H1 (cell line): ENCODE data around the gene COPS7A. TPM values are rescaled to one million over a fixed set of nuclear protein-coding genes. Genes with fewer than 3 reads are reported as not detected.

Experiments used
- CTCF ChIA-PET: fragments of 300-600 bp; sonication (Branson Sonifier 250); formaldehyde crosslinking; loops from one replicate; lab custom pipeline; 2021; ENCODE audit not compliant: partially characterized antibody; lab: Charles Lee
- POLR2A ChIA-PET: fragments of 300-600 bp; sonication (Branson Sonifier 250); formaldehyde crosslinking; loops from one replicate; lab custom pipeline; 2021; ENCODE audit warnings: inconsistent platforms; ENCODE audit not compliant: partially characterized antibody; lab: Charles Lee
- DNase-seq, 2 experiments: peaks; one replicate each; pipeline versions ENCODE4 v3.0.0 to v3.0.0-alpha.2; 2010 to 2022; ENCODE audit warnings: low spot score in 2 of 2, low read depth in 1 of 2, mixed read lengths in 1 of 2
- FAIRE-seq: peaks from 2 replicates; lab custom pipeline; 2011; peaks lifted over from hg19 to GRCh38; lab: Jason Lieb, UNC
- H2AFZ ChIP-seq: 2 replicates; pipeline ENCODE4 v1.8.1; 2012; ENCODE audit warnings: low read length, inconsistent platforms
- H2AK5ac ChIP-seq: 2 replicates; pipeline ENCODE4 v1.6.1; 2013; ENCODE audit warnings: low read depth, low read length
- H2BK120ac ChIP-seq: replicated peaks from 2 replicates; pipeline ENCODE3; 2013; ENCODE audit warnings: low read depth, low read length, inconsistent platforms
- H2BK12ac ChIP-seq: 2 replicates; pipeline ENCODE4 v1.6.1; 2013; ENCODE audit warnings: low read depth, low read length
- H2BK15ac ChIP-seq: 2 replicates; pipeline ENCODE4 v1.6.1; 2013; ENCODE audit warnings: low read length
- H2BK20ac ChIP-seq: 2 replicates; pipeline ENCODE4 v1.6.1; 2013; ENCODE audit warnings: low read length
- H2BK5ac ChIP-seq: 2 replicates; pipeline ENCODE4 v1.6.1; 2013; ENCODE audit warnings: low read depth, low read length
- H3K14ac ChIP-seq: 2 replicates; pipeline ENCODE4 v1.6.1; 2013; ENCODE audit warnings: inconsistent platforms; ENCODE audit not compliant: insufficient read length
- H3K18ac ChIP-seq: 2 replicates; pipeline ENCODE4 v1.6.1; 2013; ENCODE audit warnings: low read length; ENCODE audit errors: extremely low read depth
- H3K23ac ChIP-seq: 2 replicates; pipeline ENCODE4 v1.6.1; 2013; ENCODE audit warnings: inconsistent platforms; ENCODE audit not compliant: insufficient read length
- H3K23me2 ChIP-seq: 2 replicates; pipeline ENCODE4 v1.6.1; 2013; ENCODE audit warnings: low read depth, low read length
- H3K27ac ChIP-seq: 2 replicates; pipeline ENCODE4 v1.6.1; 2011; ENCODE audit warnings: low read depth, low read length, inconsistent platforms
- H3K27me3 ChIP-seq, 4 experiments: replicated peaks in 1 of 4; 1 replicate in 1 of 4; 2 replicates in 3 of 4; pipeline versions ENCODE4 v1.6.1 to v1.8.1; 2011 to 2013; ENCODE audit warnings: low read length in 3 of 4, mild to moderate bottlenecking in 3 of 4, inconsistent platforms in 2 of 4, mixed read lengths in 2 of 4, moderate library complexity in 1 of 4; ENCODE audit not compliant: control insufficient read depth in 3 of 4, insufficient read depth in 3 of 4; ENCODE audit errors: extremely low read depth in 1 of 4
- H3K36me3 ChIP-seq, 4 experiments: 2 replicates each; pipeline versions ENCODE4 v1.6.1 to v1.8.1; 2011 to 2013; ENCODE audit warnings: mild to moderate bottlenecking in 4 of 4, low read length in 3 of 4, moderate library complexity in 2 of 4, control low read depth in 1 of 4, inconsistent platforms in 1 of 4; ENCODE audit not compliant: insufficient read depth in 4 of 4, control insufficient read depth in 2 of 4
- H3K4ac ChIP-seq: replicated peaks from 2 replicates; pipeline ENCODE3; 2013; ENCODE audit warnings: low read length, low read depth, mixed read lengths, inconsistent platforms; ENCODE audit not compliant: insufficient read length
- H3K4me1 ChIP-seq, 4 experiments: replicated peaks in 1 of 4; 1 replicate in 1 of 4; 2 replicates in 3 of 4; pipeline versions ENCODE4 v1.6.1 to v1.8.1; 2011 to 2013; ENCODE audit warnings: low read length in 3 of 4, inconsistent platforms in 2 of 4, mixed read lengths in 1 of 4; ENCODE audit not compliant: insufficient read depth in 4 of 4, control insufficient read depth in 3 of 4
- H3K4me2 ChIP-seq, 2 experiments: 2 replicates each; pipeline versions ENCODE4 v1.6.1 to v1.8.1; 2011 to 2013; ENCODE audit warnings: low read depth in 2 of 2, low read length in 2 of 2, control low read depth in 1 of 2, inconsistent platforms in 1 of 2, mild to moderate bottlenecking in 1 of 2; ENCODE audit not compliant: insufficient read depth in 1 of 2
- H3K4me3 ChIP-seq, 4 experiments: fragments of 200-600, 300-600 bp in 1 of 4; sonication (generic), shearing (Covaris generic), sonication (Bioruptor Twin) in 1 of 4; 2 replicates each; pipeline versions ENCODE4 v1.5.1 to v1.8.1; 2011 to 2016; ENCODE audit warnings: low read length in 4 of 4, low read depth in 3 of 4, control low read depth in 2 of 4, inconsistent platforms in 2 of 4, mild to moderate bottlenecking in 2 of 4, mixed read lengths in 1 of 4, moderate library complexity in 1 of 4; ENCODE audit not compliant: insufficient read depth in 2 of 4; ENCODE audit errors: extremely low read depth in 1 of 4
- H3K56ac ChIP-seq: replicated peaks from 2 replicates; pipeline ENCODE3; 2013; ENCODE audit warnings: low read depth, mild to moderate bottlenecking, mixed read lengths, low read length, inconsistent platforms; ENCODE audit not compliant: insufficient read length
- H3K79me1 ChIP-seq: 2 replicates; pipeline ENCODE4 v1.6.1; 2013; ENCODE audit warnings: low read depth, low read length, control low read depth
- H3K79me2 ChIP-seq, 2 experiments: 2 replicates each; pipeline versions ENCODE4 v1.6.1 to v1.8.1; 2012 to 2013; ENCODE audit warnings: low read length in 2 of 2, mild to moderate bottlenecking in 2 of 2, inconsistent platforms in 1 of 2; ENCODE audit not compliant: insufficient read depth in 2 of 2, control insufficient read depth in 1 of 2
- H3K9ac ChIP-seq, 4 experiments: replicated peaks in 1 of 4; 1 replicate in 1 of 4; 2 replicates in 3 of 4; pipeline versions ENCODE4 v1.6.1 to v1.8.1; 2011 to 2013; ENCODE audit warnings: low read depth in 3 of 4, low read length in 3 of 4, control low read depth in 2 of 4, mild to moderate bottlenecking in 2 of 4, moderate library complexity in 2 of 4, inconsistent platforms in 1 of 4; ENCODE audit errors: extremely low read depth in 1 of 4
- H3K9me3 ChIP-seq, 2 experiments: 2 replicates each; pipeline versions ENCODE4 v1.6.1 to v1.8.1; 2012 to 2013; ENCODE audit warnings: mild to moderate bottlenecking in 2 of 2, moderate library complexity in 2 of 2, control low read depth in 1 of 2, inconsistent platforms in 1 of 2, low read depth in 1 of 2, low read length in 1 of 2, mixed read lengths in 1 of 2; ENCODE audit not compliant: insufficient read depth in 2 of 2
- H4K20me1 ChIP-seq, 2 experiments: replicated peaks in 1 of 2; 2 replicates each; pipeline versions ENCODE3 to v1.8.1; 2011 to 2013; ENCODE audit warnings: inconsistent platforms in 2 of 2, low read length in 2 of 2, mild to moderate bottlenecking in 1 of 2; ENCODE audit not compliant: insufficient read depth in 2 of 2, control insufficient read depth in 1 of 2
- H4K5ac ChIP-seq: 2 replicates; pipeline ENCODE4 v1.6.1; 2013; ENCODE audit warnings: low read length, low read depth, mixed read lengths, inconsistent platforms; ENCODE audit not compliant: insufficient read length
- H4K8ac ChIP-seq: 2 replicates; pipeline ENCODE4 v1.8.0; 2013; ENCODE audit warnings: mild to moderate bottlenecking, moderate library complexity, low read length, inconsistent platforms; ENCODE audit not compliant: insufficient read depth; ENCODE audit errors: extremely low read depth
- H4K91ac ChIP-seq: replicated peaks from 2 replicates; pipeline ENCODE3; 2013; ENCODE audit warnings: low read length, mixed read lengths, inconsistent platforms; ENCODE audit not compliant: insufficient read length
- BACH1 ChIP-seq: IDR thresholded peaks from 2 replicates; pipeline ENCODE4 v1.6.1; 2012; ENCODE audit warnings: low read length, improper control_type of control experiment
- CBX5 ChIP-seq: fragments of 300-800, 300-1000 bp; sonication (generic); IDR thresholded peaks from 2 replicates; pipeline ENCODE4 v1.7.1; 2016; ENCODE audit warnings: antibody characterized with exemption, low read length, low read depth
- CEBPB ChIP-seq: IDR thresholded peaks from 2 replicates; pipeline ENCODE4 v1.6.1; 2012; ENCODE audit warnings: low read depth, low read length
- CTCF ChIP-seq, 3 experiments: IDR thresholded peaks; 1 replicate in 2 of 3; 2 replicates in 1 of 3; pipeline versions ENCODE4 v1.5.1 to v1.6.1; 2011; ENCODE audit warnings: low read length in 3 of 3, mild to moderate bottlenecking in 3 of 3, inconsistent platforms in 2 of 3, low read depth in 1 of 3, moderate library complexity in 1 of 3; ENCODE audit not compliant: insufficient read depth in 1 of 3; ENCODE audit errors: control extremely low read depth in 1 of 3
- GABPA ChIP-seq: IDR thresholded peaks from 2 replicates; pipeline ENCODE4 v1.6.1; 2011; ENCODE audit warnings: mild to moderate bottlenecking, low read length, moderate library complexity, borderline replicate concordance; ENCODE audit not compliant: insufficient read depth
- POLR2A ChIP-seq, 2 experiments: IDR thresholded peaks; 1 replicate in 1 of 2; 2 replicates in 1 of 2; pipeline ENCODE4 v1.6.1; 2011; ENCODE audit warnings: low read depth in 2 of 2, low read length in 2 of 2, mild to moderate bottlenecking in 2 of 2; ENCODE audit errors: control extremely low read depth in 1 of 2
- RAD21 ChIP-seq, 2 experiments: IDR thresholded peaks in 1 of 2; conservative IDR thresholded peaks in 1 of 2; 2 replicates each; pipeline ENCODE4 v1.6.1; 2011; ENCODE audit warnings: low read depth in 2 of 2, low read length in 2 of 2, improper control_type of control experiment in 1 of 2, inconsistent platforms in 1 of 2, mild to moderate bottlenecking in 1 of 2, moderate library complexity in 1 of 2
- RFX5 ChIP-seq: IDR thresholded peaks from 2 replicates; pipeline ENCODE4 v1.6.1; 2011; ENCODE audit warnings: low read depth, low read length, improper control_type of control experiment, borderline replicate concordance
- WGBS, 2 experiments: shearing (Covaris generic) in 1 of 2; methylation state at CpG; one replicate each; pipeline versions ENCODE4 v1.1.6 to v1.1.7; 2013 to 2015; ENCODE audit warnings: low lambda C conversion rate in 2 of 2, mixed read lengths in 2 of 2, inconsistent platforms in 1 of 2, low coverage in 1 of 2, missing lambda C conversion rate in 1 of 2; ENCODE audit not compliant: insufficient replicate concordance in 2 of 2, insufficient coverage in 1 of 2, insufficient read length in 1 of 2; ENCODE audit errors: extremely low coverage in 1 of 2, missing lambda C conversion rate in 1 of 2; 5-methylcytosine and 5-hydroxymethylcytosine counted together
- polyA plus RNA-seq, 7 experiments: library from polyadenylated mRNA; depleted of rRNA in 3 of 7; stranded (reverse) in 5 of 7; unstranded in 2 of 7; fragments of >200 nt in 5 of 7; fragments of 200-250 nt in 2 of 7; gene quantifications; 1 replicate in 5 of 7; 2 replicates in 1 of 7; 4 replicates in 1 of 7; pipeline versions ENCODE4 v1.2.1 to v1.2.3, GENCODE V29; 2011 to 2013; ENCODE audit warnings: missing spikeins in 2 of 7, mixed read lengths in 2 of 7
- total RNA-seq: library from RNA; stranded (reverse); fragmentation: NEBNext Ultra II Directional; extraction: Animal tissue kit (Norgen Biotek cat#: 25700); gene quantifications from 2 replicates; pipeline ENCODE4 v1.2.1, GENCODE V29; 2021

Gene COPS7A
- total and polyA plus RNA-seq, 2 of the 8 experiments (the other 6 are each of a cell fraction or from before 2014, with no cell fraction given): 44.5 to 95.9 TPM

GRCh38 chr12:6765048-6765633, 41.3 kb downstream of the COPS7A start:
- Histone ChIP-seq H2BK15ac (peak overlapping the region; percentile 95; the same call in 1 of the 2 replicates), H4K8ac (no peak overlapping the region), H3K9me3 (no peaks in the 10 kb centered on the region), H3K4me1 (peaks cover 11 to 27% (median 18%) of the 10 kb centered on the region in 4 experiments), H3K36me3 (peaks cover 0 to 7% (median 0%) of the 10 kb centered on the region in 4 experiments; a peak in 2 of 8 replicates), H2BK12ac (peak overlapping the region; percentile 85), H3K27me3 (no peaks in the 10 kb centered on the region), H3K14ac (no peak overlapping the region), H4K5ac (peak overlapping the region; percentile 2), H3K4ac (peak overlapping the region; percentile 25), H2BK120ac (peak overlapping the region; percentile 7), H2BK5ac (peak overlapping the region; percentile 73; the same call in 1 of the 2 replicates), H2AFZ (no peak overlapping the region), H2AK5ac (peak overlapping the region; percentile 54; the same call in 1 of the 2 replicates), H2BK20ac (peak overlapping the region; percentile 86), H3K23me2 (peaks cover 13% of the 10 kb centered on the region), H3K18ac (peak overlapping the region; percentile 97), H4K91ac (peak overlapping the region; percentile 67)
- FAIRE-seq: no peak
- no peak for DNase-seq
- no peak for TF ChIP-seq CEBPB
- no peak for TF ChIP-seq RFX5
- TF ChIP-seq CBX5: no peak
- no peak for TF ChIP-seq RAD21 (IDR thresholded peaks at IDR 0.05 in 1 of 2, conservative IDR thresholded peaks at IDR 0.05 in 1 of 2; ENCODE audit: low read depth in 2 of 2, low read length in 2 of 2)
- no peak for TF ChIP-seq CTCF (IDR thresholded peaks at IDR 0.05; ENCODE audit: control extremely low read depth in 1 of 3, insufficient read depth in 1 of 3, low read depth in 1 of 3, low read length in 3 of 3)
- TF ChIP-seq POLR2A (IDR thresholded peaks at IDR 0.05; ENCODE audit: control extremely low read depth in 1 of 2, low read depth in 2 of 2, low read length in 2 of 2): no peak
- no peak for TF ChIP-seq GABPA
- TF ChIP-seq BACH1: no peak
- TF ChIP-seq, all 59 proteins: peak for 0
- H3K9ac ChIP-seq: peak overlapping the region in 2 of 4 experiments; percentile 2 to 14; a peak in 2 of 7 replicates
- peak overlapping the region; percentile 73 to 89 for H3K4me2 ChIP-seq
- ChIA-PET POLR2A (interaction anchor here (0.8 to 11.6 kb wide), 20 partner anchors 11 to 231 kb away, joined by 3 to 151 read pairs (median 4); partner anchors contain the start of genes CD4, GAPDH, GPR162 and MLF2), CTCF (interaction anchor here (0.6 to 29.6 kb wide), 6 partner anchors 8 to 179 kb away, joined by 3 to 532 read pairs (median 54); partner anchors contain the start of genes GNB3, GPR162, MLF2 and P3H3)
- WGBS, 2 experiments: 35% methylated on average over 7 of the region's 7 CpGs; no CpG with 5 or more reads in 1 of the 2 experiments
- peaks cover 6 to 15% of the 10 kb centered on the region in 2 experiments for H4K20me1 ChIP-seq
- H3K79me2 ChIP-seq: peaks cover 4 to 25% of the 10 kb centered on the region in 2 experiments; a peak in 2 of 4 replicates
- no peak overlapping the region for H3K56ac ChIP-seq
- H3K79me1 ChIP-seq: 0 out of 2 replicates have a peak, but pooled peaks cover 2% of the 10 kb centered on the region
- peak overlapping the region; percentile 49; the same call in 1 of the 2 replicates for H3K27ac ChIP-seq
- peak overlapping the region; percentile 83 to 98 (median 87); a peak in 7 of 8 replicates for H3K4me3 ChIP-seq
- no peak overlapping the region for H3K23ac ChIP-seq
